Stomach smooth muscle (tissue), 2 donors: Measurements from ENCODE around the gene LOC128125822.

Experiments
- H3K27ac ChIP-seq: one replicate; pipeline ENCODE4 v1.7.0; 2013; ENCODE audit warnings: mild to moderate bottlenecking, low read length, inconsistent platforms
- H3K27me3 ChIP-seq, 2 donors: one replicate each; pipeline ENCODE4 v1.7.0; 2013; ENCODE audit warnings: low read length in 2 of 2; ENCODE audit not compliant: insufficient read depth in 2 of 2, control insufficient read depth in 1 of 2
- H3K36me3 ChIP-seq, 2 donors: one replicate each; pipeline ENCODE4 v1.7.0; 2013; ENCODE audit warnings: low read length in 2 of 2; ENCODE audit not compliant: control insufficient read depth in 2 of 2, insufficient read depth in 2 of 2
- H3K4me1 ChIP-seq: one replicate; pipeline ENCODE4 v1.7.0; 2013; ENCODE audit warnings: low read length; ENCODE audit not compliant: control insufficient read depth, insufficient read depth
- H3K4me3 ChIP-seq, 2 donors: one replicate each; pipeline ENCODE4 v1.7.0; 2013; ENCODE audit warnings: low read length in 2 of 2
- H3K9ac ChIP-seq, 2 donors: one replicate each; pipeline ENCODE4 v1.7.0; 2013; ENCODE audit warnings: low read length in 2 of 2, mild to moderate bottlenecking in 1 of 2
- H3K9me3 ChIP-seq, 2 donors: one replicate each; pipeline ENCODE4 v1.7.0; 2013; ENCODE audit warnings: low read length in 2 of 2; ENCODE audit not compliant: control insufficient read depth in 2 of 2
- donor health status: healthy.
- donor health status: Pancreatic carcinoma.

LOC128125822 gene

DNA sequence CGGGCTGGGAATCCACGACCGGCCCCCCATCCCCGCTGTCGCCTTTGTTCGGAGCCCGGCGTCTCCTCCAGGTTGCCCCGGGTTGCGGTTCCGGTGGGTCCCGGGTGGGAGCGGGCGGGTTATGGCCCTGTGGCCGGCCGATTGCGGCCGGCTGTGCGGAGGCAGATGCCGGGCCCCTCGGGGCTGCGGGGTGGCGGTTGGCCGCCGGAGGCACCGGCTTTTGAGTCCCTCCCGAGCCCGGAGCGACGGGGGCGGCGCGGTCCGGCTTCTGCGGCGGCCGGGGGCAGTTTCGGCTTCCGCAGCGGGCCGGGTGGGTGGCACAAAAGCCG lies 431 bp downstream of the LOC128125822 start:
- Histone ChIP-seq H3K36me3 (peaks cover 9 to 12% of the 10 kb centered on the region in 2 donors), H3K27ac (peak overlapping the region; percentile 94), H3K4me3 (peak overlapping the region; percentile 81 to 96), H3K4me1 (no peaks in the 10 kb centered on the region), H3K9me3 (no peaks in the 10 kb centered on the region), H3K9ac (peak overlapping the region; percentile 91 to 93), H3K27me3 (no peaks in the 10 kb centered on the region)

GRCh38 chr6:63573076-63573898 lies 1.0 kb downstream of the LOC128125822 start:
- Histone ChIP-seq H3K27me3 (no peaks in the 10 kb centered on the region), H3K9me3 (no peaks in the 10 kb centered on the region), H3K36me3 (peaks cover 9 to 17% of the 10 kb centered on the region in 2 donors), H3K4me3 (peak overlapping the region; percentile 81 to 96), H3K9ac (peak overlapping the region; percentile 91 to 93), H3K4me1 (no peaks in the 10 kb centered on the region), H3K27ac (peak overlapping the region; percentile 94)

DNA sequence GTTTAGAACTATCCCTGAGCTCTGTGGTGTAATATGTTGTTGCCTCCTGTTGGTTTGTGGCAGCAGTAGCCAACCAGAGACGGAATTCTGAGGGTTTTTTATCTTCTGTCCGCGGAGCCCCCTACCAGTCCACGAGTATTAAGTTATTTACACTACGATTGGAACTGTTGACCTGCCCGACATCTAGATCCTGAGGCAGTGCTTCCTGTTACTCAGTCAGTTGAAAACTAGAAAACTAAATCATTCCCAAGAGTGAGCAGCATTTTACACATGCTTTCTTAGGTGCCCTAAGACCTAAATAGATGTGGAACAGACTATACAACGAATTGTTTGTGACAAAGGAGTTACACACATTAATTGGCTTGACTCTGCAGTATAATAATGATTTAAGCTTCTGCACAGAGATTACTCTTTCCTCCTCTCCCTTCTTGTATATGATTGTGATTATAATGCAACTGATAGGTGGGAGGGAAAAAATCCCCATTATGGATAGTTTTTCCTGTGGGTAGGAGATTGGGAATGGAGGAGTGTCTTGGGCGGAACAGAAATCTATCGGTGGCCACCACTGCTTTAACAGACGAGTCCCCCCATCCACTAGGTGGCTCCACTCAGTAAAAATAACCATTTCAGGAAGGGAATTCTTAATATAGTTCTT lies 1.7 kb downstream of the LOC128125822 start:
- H3K9me3 ChIP-seq: no peaks in the 10 kb centered on the region
- H3K27me3 ChIP-seq: no peaks in the 10 kb centered on the region
- H3K9ac ChIP-seq: peak overlapping the region; percentile 91 to 93
- peak overlapping the region; percentile 81 to 96 for H3K4me3 ChIP-seq
- H3K4me1 ChIP-seq: no peaks in the 10 kb centered on the region
- H3K36me3 ChIP-seq: peaks cover 9 to 19% of the 10 kb centered on the region in 2 donors
- H3K27ac ChIP-seq: peak overlapping the region; percentile 94

GRCh38 chr6:63574554-63574900 lies 2.2 kb downstream of the LOC128125822 start:
- H3K9me3 ChIP-seq: no peaks in the 10 kb centered on the region
- no peaks in the 10 kb centered on the region for H3K4me1 ChIP-seq
- H3K4me3 ChIP-seq: peak overlapping the region; percentile 81 to 96
- peak overlapping the region in 1 of 2 donors; percentile 93 for H3K9ac ChIP-seq
- H3K27ac ChIP-seq: peak overlapping the region; percentile 94
- H3K36me3 ChIP-seq: peaks cover 11 to 24% of the 10 kb centered on the region in 2 donors
- H3K27me3 ChIP-seq: no peaks in the 10 kb centered on the region

GRCh38 chr6:63576147-63576772 lies 4.0 kb downstream of the LOC128125822 start:
- Histone ChIP-seq H3K27ac (no peak overlapping the region), H3K9ac (no peak overlapping the region), H3K27me3 (no peaks in the 10 kb centered on the region), H3K9me3 (no peaks in the 10 kb centered on the region), H3K36me3 (peaks cover 21 to 37% of the 10 kb centered on the region in 2 donors), H3K4me1 (no peaks in the 10 kb centered on the region), H3K4me3 (no peak overlapping the region)

DNA sequence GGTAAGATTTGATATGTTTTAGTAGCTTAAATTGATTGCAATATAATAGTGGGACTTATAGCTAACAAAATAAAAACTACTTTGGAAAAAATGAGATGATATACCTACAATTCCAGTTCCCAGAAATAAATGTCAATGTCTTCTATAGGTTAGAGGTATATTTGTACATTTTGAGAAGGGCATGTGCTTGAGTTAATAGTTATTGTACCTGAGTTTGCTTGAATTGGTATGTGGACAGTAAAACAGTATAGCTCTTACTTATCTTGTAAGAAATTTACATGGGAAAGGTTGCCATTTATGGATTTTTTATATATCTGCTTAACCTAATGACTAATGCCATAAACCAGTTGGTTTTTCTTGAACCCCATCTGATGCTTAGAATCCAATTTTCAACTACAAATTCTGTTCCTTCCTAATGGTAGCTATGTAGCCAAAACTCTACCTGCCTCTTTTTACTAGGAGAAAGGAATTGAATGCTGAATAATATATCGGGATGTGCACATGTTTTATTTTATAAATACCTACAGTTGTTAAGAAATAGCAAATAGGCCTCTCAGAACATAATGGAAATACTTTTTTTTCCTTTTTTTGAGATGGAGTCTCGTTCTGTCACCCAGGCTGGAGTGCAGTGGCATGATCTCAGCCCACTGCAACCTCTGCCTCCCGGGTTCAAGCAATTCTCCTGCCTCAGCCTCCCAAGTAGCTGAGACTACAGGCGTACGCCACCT lies 4.9 kb downstream of the LOC128125822 start:
- no peaks in the 10 kb centered on the region for H3K4me1 ChIP-seq
- no peaks in the 10 kb centered on the region for H3K27me3 ChIP-seq
- no peaks in the 10 kb centered on the region for H3K9me3 ChIP-seq
- peaks cover 21 to 38% of the 10 kb centered on the region in 2 donors for H3K36me3 ChIP-seq
- no peak overlapping the region for H3K27ac ChIP-seq
- H3K4me3 ChIP-seq: no peak overlapping the region
- H3K9ac ChIP-seq: no peak overlapping the region

- H3K4me3 ChIP-seq: no peak overlapping the region
- no peaks in the 10 kb centered on the region for H3K9me3 ChIP-seq
- H3K4me1 ChIP-seq: no peaks in the 10 kb centered on the region
- H3K36me3 ChIP-seq: peaks cover 25 to 45% of the 10 kb centered on the region in 2 donors
- no peak overlapping the region for H3K9ac ChIP-seq
- no peak overlapping the region for H3K27ac ChIP-seq
- H3K27me3 ChIP-seq: no peaks in the 10 kb centered on the region
Observed at GRCh38 chr6:63578757-63579156, 6.5 kb downstream of the LOC128125822 start.

GRCh38 chr6:63579937-63580703 lies 7.8 kb downstream of the LOC128125822 start:
- no peaks in the 10 kb centered on the region for H3K4me1 ChIP-seq
- H3K4me3 ChIP-seq: no peak overlapping the region
- no peak overlapping the region for H3K27ac ChIP-seq
- H3K27me3 ChIP-seq: no peaks in the 10 kb centered on the region
- H3K9me3 ChIP-seq: no peaks in the 10 kb centered on the region
- H3K36me3 ChIP-seq: peaks cover 25 to 45% of the 10 kb centered on the region in 2 donors
- H3K9ac ChIP-seq: no peak overlapping the region

DNA sequence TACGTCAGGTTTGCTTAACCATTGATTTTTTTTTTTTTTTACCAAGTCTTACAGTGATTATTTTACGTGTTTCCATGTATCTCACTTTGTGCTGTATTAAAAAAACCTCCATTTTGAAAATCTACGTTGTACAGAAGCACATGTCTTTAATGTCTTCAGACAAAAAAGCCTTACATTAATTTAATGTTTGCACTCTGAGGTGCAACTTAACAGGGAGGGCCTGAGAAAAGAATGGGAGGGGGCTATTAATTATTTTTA lies 8.4 kb downstream of the LOC128125822 start:
- H3K4me3 ChIP-seq: no peak overlapping the region
- peaks cover 25 to 45% of the 10 kb centered on the region in 2 donors for H3K36me3 ChIP-seq
- H3K4me1 ChIP-seq: no peaks in the 10 kb centered on the region
- no peak overlapping the region for H3K27ac ChIP-seq
- H3K27me3 ChIP-seq: no peaks in the 10 kb centered on the region
- H3K9me3 ChIP-seq: no peaks in the 10 kb centered on the region
- no peak overlapping the region for H3K9ac ChIP-seq

GRCh38 chr6:63581355-63582013 lies 9.2 kb downstream of the LOC128125822 start:
- Histone ChIP-seq H3K4me3 (no peak overlapping the region), H3K9me3 (no peaks in the 10 kb centered on the region), H3K4me1 (no peaks in the 10 kb centered on the region), H3K9ac (no peak overlapping the region), H3K27ac (no peak overlapping the region), H3K27me3 (no peaks in the 10 kb centered on the region), H3K36me3 (peaks cover 24 to 41% of the 10 kb centered on the region in 2 donors)
